ENCODE results near the gene PTPRN2.

PTPRN2 gene

DNA sequence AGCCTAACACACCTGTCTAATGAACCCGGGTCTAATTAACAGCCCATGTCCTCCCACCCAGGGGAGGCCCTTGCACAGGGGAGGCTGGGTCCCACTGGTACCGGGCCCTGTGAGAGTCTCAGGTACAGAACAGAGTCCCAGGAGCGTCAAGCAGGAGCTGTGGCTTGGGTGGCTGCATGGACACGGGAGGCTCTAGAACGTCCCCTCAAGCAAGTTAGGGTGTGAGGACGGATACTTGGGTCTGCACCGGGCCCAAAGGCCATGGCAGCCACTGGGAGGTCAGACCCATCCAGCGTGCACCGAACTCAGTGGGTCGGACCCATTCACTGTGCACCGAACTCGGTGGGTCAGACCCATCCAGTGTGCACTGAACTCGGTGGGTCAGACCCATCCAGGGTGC, 941.1 kb downstream of the PTPRN2 start:
- POLR2A ChIA-PET = no interaction called here
- DNase-seq (ENCODE audit: extremely low spot score) = no peak
- no peak for TF ChIP-seq L3MBTL2 (conservative IDR thresholded peaks at IDR 0.05)
- TF ChIP-seq ZNF384 (IDR thresholded peaks at IDR 0.05) = no peak
- TF ChIP-seq BHLHE40 (IDR thresholded peaks at IDR 0.05; ENCODE audit: borderline replicate concordance) = no peak
- no peak for TF ChIP-seq LEF1 (IDR thresholded peaks at IDR 0.05; ENCODE audit: borderline replicate concordance)
- TF ChIP-seq ELF4 (IDR thresholded peaks at IDR 0.05) = no peak
- TF ChIP-seq HDGF (IDR thresholded peaks at IDR 0.05; ENCODE audit: borderline replicate concordance) = no peak
- TF ChIP-seq FOXA1 (IDR thresholded peaks at IDR 0.05) = no peak
- TF ChIP-seq SUZ12 (IDR thresholded peaks at IDR 0.05) = no peak
- TF ChIP-seq FOXM1 (IDR thresholded peaks at IDR 0.05; ENCODE audit: borderline replicate concordance) = no peak
- TF ChIP-seq PKNOX1 (IDR thresholded peaks at IDR 0.05) = no peak
- no peak for TF ChIP-seq FOXK2 (IDR thresholded peaks at IDR 0.05)
- CTCF ChIA-PET = no interaction called here

- TF ChIP-seq TARDBP (IDR thresholded peaks at IDR 0.05) (no peak), FOXA1 (IDR thresholded peaks at IDR 0.05) (no peak), ZNF384 (IDR thresholded peaks at IDR 0.05) (no peak), BHLHE40 (IDR thresholded peaks at IDR 0.05; ENCODE audit: borderline replicate concordance) (no peak), SUZ12 (IDR thresholded peaks at IDR 0.05) (no peak), NFRKB (IDR thresholded peaks at IDR 0.05) (no peak), L3MBTL2 (conservative IDR thresholded peaks at IDR 0.05) (no peak), HDGF (IDR thresholded peaks at IDR 0.05; ENCODE audit: borderline replicate concordance) (no peak), LEF1 (IDR thresholded peaks at IDR 0.05; ENCODE audit: borderline replicate concordance) (no peak)
- CTCF ChIA-PET = no interaction called here
- POLR2A ChIA-PET = no interaction called here
- DNase-seq (ENCODE audit: extremely low spot score) = no peak
Measured at GRCh38 chr7:157645539-157645938, 942.1 kb downstream of the PTPRN2 start.

GRCh38 chr7:157644946-157645345, 942.7 kb downstream of the PTPRN2 start:
- ChIA-PET POLR2A (no interaction called here), CTCF (no interaction called here)
- no peak for DNase-seq (ENCODE audit: extremely low spot score)
- no peak for TF ChIP-seq SUZ12 (IDR thresholded peaks at IDR 0.05)
- no peak for TF ChIP-seq BHLHE40 (IDR thresholded peaks at IDR 0.05; ENCODE audit: borderline replicate concordance)
- no peak for TF ChIP-seq FOXK2 (IDR thresholded peaks at IDR 0.05)
- TF ChIP-seq ZNF384 (IDR thresholded peaks at IDR 0.05) = no peak
- TF ChIP-seq FOXA1 (IDR thresholded peaks at IDR 0.05) = no peak
- TF ChIP-seq SP1 (IDR thresholded peaks at IDR 0.05) = no peak
- TF ChIP-seq CTBP1 (IDR thresholded peaks at IDR 0.05; ENCODE audit: borderline replicate concordance) = no peak
- TF ChIP-seq ELF4 (IDR thresholded peaks at IDR 0.05) = no peak
- TF ChIP-seq FOXM1 (IDR thresholded peaks at IDR 0.05; ENCODE audit: borderline replicate concordance) = no peak
- TF ChIP-seq ARNT (IDR thresholded peaks at IDR 0.05) = no peak
- no peak for TF ChIP-seq LEF1 (IDR thresholded peaks at IDR 0.05; ENCODE audit: borderline replicate concordance)
- TF ChIP-seq HDGF (IDR thresholded peaks at IDR 0.05; ENCODE audit: borderline replicate concordance) = no peak
- no peak for TF ChIP-seq TARDBP (IDR thresholded peaks at IDR 0.05)
- no peak for TF ChIP-seq NFRKB (IDR thresholded peaks at IDR 0.05)

GRCh38 chr7:157643525-157643970, 944.1 kb downstream of the PTPRN2 start:
- POLR2A ChIA-PET = no interaction called here
- CTCF ChIA-PET = no interaction called here
- TF ChIP-seq ZNF384 (IDR thresholded peaks at IDR 0.05) (no peak), L3MBTL2 (conservative IDR thresholded peaks at IDR 0.05) (no peak), SP1 (IDR thresholded peaks at IDR 0.05) (no peak), NFRKB (IDR thresholded peaks at IDR 0.05) (no peak), ELF4 (IDR thresholded peaks at IDR 0.05) (no peak), ARNT (IDR thresholded peaks at IDR 0.05) (no peak), FOXA1 (IDR thresholded peaks at IDR 0.05) (no peak), BHLHE40 (IDR thresholded peaks at IDR 0.05; ENCODE audit: borderline replicate concordance) (no peak)
- no peak for DNase-seq (ENCODE audit: extremely low spot score)

- ChIA-PET POLR2A (no interaction called here), CTCF (no interaction called here)
- DNase-seq (ENCODE audit: extremely low spot score) = no peak
- TF ChIP-seq L3MBTL2 (conservative IDR thresholded peaks at IDR 0.05) (no peak), NFRKB (IDR thresholded peaks at IDR 0.05) (no peak), PKNOX1 (IDR thresholded peaks at IDR 0.05) (no peak), LEF1 (IDR thresholded peaks at IDR 0.05; ENCODE audit: borderline replicate concordance) (no peak), FOXA1 (IDR thresholded peaks at IDR 0.05) (no peak), TARDBP (IDR thresholded peaks at IDR 0.05) (no peak), ZNF384 (IDR thresholded peaks at IDR 0.05) (no peak)
Measured at GRCh38 chr7:157641866-157642265, 945.8 kb downstream of the PTPRN2 start.

GRCh38 chr7:157640144-157640543, 947.5 kb downstream of the PTPRN2 start:
- CTCF ChIA-PET = no interaction called here
- no peak for TF ChIP-seq SP1 (IDR thresholded peaks at IDR 0.05)
- no peak for TF ChIP-seq FOXK2 (IDR thresholded peaks at IDR 0.05)
- TF ChIP-seq HDGF (IDR thresholded peaks at IDR 0.05; ENCODE audit: borderline replicate concordance) = no peak
- no peak for TF ChIP-seq L3MBTL2 (conservative IDR thresholded peaks at IDR 0.05)
- no peak for TF ChIP-seq ZNF384 (IDR thresholded peaks at IDR 0.05)
- TF ChIP-seq SUZ12 (IDR thresholded peaks at IDR 0.05) = no peak
- TF ChIP-seq FOXA1 (IDR thresholded peaks at IDR 0.05) = no peak
- TF ChIP-seq ARNT (IDR thresholded peaks at IDR 0.05) = no peak
- no peak for TF ChIP-seq CTBP1 (IDR thresholded peaks at IDR 0.05; ENCODE audit: borderline replicate concordance)
- no peak for DNase-seq (ENCODE audit: extremely low spot score)
- POLR2A ChIA-PET = no interaction called here

- ChIA-PET POLR2A (no interaction called here), CTCF (no interaction called here)
- DNase-seq (ENCODE audit: extremely low spot score) = no peak
- TF ChIP-seq ZNF384 (IDR thresholded peaks at IDR 0.05) (no peak), L3MBTL2 (conservative IDR thresholded peaks at IDR 0.05) (no peak), TARDBP (IDR thresholded peaks at IDR 0.05) (no peak), FOXM1 (IDR thresholded peaks at IDR 0.05; ENCODE audit: borderline replicate concordance) (no peak), ELF4 (IDR thresholded peaks at IDR 0.05) (no peak), FOXA1 (IDR thresholded peaks at IDR 0.05) (no peak), SP1 (IDR thresholded peaks at IDR 0.05) (no peak), HDGF (IDR thresholded peaks at IDR 0.05; ENCODE audit: borderline replicate concordance) (no peak), CTBP1 (IDR thresholded peaks at IDR 0.05; ENCODE audit: borderline replicate concordance) (no peak), BHLHE40 (IDR thresholded peaks at IDR 0.05; ENCODE audit: borderline replicate concordance) (no peak), NFRKB (IDR thresholded peaks at IDR 0.05) (no peak), ARNT (IDR thresholded peaks at IDR 0.05) (no peak), SUZ12 (IDR thresholded peaks at IDR 0.05) (no peak), PKNOX1 (IDR thresholded peaks at IDR 0.05) (no peak)
Measured at GRCh38 chr7:157638563-157638962, 949.1 kb downstream of the PTPRN2 start.
